ENCODE measurements around the gene SDK2. TPM values are rescaled to one million over a fixed set of nuclear protein-coding genes. Genes with fewer than 3 reads are reported as not detected.

SDK2 gene
- total RNA-seq, 1 donor from 2014 or later = 12.3 TPM

DNA sequence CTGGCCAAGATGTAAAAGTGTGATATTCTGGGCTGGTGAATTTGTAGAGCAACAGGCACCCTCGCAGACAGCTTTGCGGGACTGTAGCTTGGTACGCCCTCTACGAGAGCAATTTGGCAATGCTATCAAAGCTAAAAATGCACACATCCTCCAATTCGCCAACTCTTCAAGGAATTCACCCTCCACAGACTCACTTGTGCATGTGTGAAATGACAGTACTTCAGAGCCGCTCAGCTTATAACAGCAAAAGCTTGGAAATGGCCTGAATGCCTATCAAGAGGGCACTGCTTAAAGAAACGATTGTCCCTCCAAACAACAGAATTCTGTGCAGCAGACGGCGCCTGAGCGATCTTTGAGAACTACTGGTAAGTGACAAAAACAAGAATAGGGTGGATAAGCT, 130.8 kb downstream of the SDK2 start:
- Mint-ChIP-seq H3K27me3 (ENCODE audit: unreplicated experiment) (peaks cover 11% of the 10 kb centered on the region), H3K36me3 (ENCODE audit: unreplicated experiment) (peaks cover 3% of the 10 kb centered on the region), H3K9me3 (ENCODE audit: unreplicated experiment) (peaks cover 11% of the 10 kb centered on the region), H3K4me1 (ENCODE audit: low read depth, unreplicated experiment) (peaks cover 12% of the 10 kb centered on the region), H3K27ac (ENCODE audit: unreplicated experiment) (no peak overlapping the region), H3K4me3 (ENCODE audit: unreplicated experiment) (no peak overlapping the region)
- no peak for DNase-seq
- TF ChIP-seq, protein P1, sequence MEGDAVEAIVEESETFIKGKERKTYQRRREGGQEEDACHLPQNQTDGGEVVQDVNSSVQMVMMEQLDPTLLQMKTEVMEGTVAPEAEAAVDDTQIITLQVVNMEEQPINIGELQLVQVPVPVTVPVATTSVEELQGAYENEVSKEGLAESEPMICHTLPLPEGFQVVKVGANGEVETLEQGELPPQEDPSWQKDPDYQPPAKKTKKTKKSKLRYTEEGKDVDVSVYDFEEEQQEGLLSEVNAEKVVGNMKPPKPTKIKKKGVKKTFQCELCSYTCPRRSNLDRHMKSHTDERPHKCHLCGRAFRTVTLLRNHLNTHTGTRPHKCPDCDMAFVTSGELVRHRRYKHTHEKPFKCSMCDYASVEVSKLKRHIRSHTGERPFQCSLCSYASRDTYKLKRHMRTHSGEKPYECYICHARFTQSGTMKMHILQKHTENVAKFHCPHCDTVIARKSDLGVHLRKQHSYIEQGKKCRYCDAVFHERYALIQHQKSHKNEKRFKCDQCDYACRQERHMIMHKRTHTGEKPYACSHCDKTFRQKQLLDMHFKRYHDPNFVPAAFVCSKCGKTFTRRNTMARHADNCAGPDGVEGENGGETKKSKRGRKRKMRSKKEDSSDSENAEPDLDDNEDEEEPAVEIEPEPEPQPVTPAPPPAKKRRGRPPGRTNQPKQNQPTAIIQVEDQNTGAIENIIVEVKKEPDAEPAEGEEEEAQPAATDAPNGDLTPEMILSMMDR (IDR thresholded peaks at IDR 0.05; ENCODE audit: partially characterized antibody, unreplicated experiment) = no peak

DNA sequence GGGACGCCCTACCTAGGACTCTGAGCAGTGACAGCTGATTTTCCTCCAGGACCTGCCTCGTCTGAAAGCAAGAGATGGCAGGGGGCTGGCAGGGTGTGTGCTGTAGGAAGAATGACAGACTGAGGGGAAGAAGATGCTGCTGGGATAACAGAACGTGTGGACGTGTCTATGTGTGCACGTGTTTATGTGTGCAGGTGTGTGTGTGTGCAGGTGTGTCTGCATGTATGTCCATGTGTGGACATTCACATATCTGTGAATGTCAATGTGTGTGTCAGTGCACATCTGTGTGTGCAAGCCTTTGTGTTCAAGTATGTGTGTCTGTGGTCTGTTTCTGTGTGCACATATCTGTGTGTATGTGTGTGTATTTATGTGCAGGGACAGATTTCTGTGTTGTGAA, 132.5 kb downstream of the SDK2 start:
- Mint-ChIP-seq H3K27ac (ENCODE audit: unreplicated experiment) (no peak overlapping the region), H3K27me3 (ENCODE audit: unreplicated experiment) (peaks cover 13% of the 10 kb centered on the region), H3K36me3 (ENCODE audit: unreplicated experiment) (peaks cover 3% of the 10 kb centered on the region), H3K4me1 (ENCODE audit: low read depth, unreplicated experiment) (peaks cover 13% of the 10 kb centered on the region), H3K9me3 (ENCODE audit: unreplicated experiment) (peaks cover 9% of the 10 kb centered on the region), H3K4me3 (ENCODE audit: unreplicated experiment) (no peak overlapping the region)
- TF ChIP-seq, protein P1 (IDR thresholded peaks at IDR 0.05; ENCODE audit: partially characterized antibody, unreplicated experiment) = no peak
- no peak for DNase-seq

DNA sequence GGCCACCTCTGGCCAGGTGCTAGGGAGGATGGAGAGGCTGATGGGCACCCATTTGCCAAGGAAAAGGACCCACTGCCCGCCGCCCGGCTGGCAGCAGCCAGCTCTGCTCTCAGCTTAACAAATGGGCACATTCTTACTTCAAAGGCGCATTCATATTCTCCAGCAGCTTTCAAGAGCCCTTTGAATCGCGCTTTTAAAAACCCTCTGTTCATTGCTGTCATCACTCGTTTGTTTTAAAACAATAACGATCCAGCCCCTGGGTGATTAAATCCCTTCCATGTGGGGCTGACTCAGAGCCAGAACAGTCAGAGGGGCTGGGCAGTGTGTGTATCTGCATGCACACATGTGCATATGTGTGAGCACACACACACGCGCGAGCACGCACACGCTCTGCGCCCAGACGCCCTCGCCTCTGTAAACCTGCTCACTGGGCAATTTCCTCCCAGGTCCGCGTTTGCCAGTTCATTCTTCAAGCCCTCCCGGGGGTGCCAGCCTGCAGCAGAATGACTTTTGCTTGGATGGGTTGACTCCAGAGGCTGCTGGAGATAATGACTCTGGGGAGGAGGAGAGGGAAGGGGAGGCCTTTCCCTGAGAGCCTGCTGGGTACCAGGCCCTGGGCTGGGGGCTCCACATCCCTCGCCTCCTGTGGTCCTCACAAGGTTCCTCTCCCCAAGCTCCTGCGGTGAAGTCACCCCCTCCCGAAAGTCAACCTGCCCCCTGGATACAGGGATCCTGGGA, 133.1 kb downstream of the SDK2 start:
- H3K4me1 Mint-ChIP-seq (ENCODE audit: low read depth, unreplicated experiment) = peaks cover 9% of the 10 kb centered on the region
- no peak overlapping the region for H3K4me3 Mint-ChIP-seq (ENCODE audit: unreplicated experiment)
- H3K27me3 Mint-ChIP-seq (ENCODE audit: unreplicated experiment) = peaks cover 9% of the 10 kb centered on the region
- H3K27ac Mint-ChIP-seq (ENCODE audit: unreplicated experiment) = no peak overlapping the region
- TF ChIP-seq, protein P1 (IDR thresholded peaks at IDR 0.05; ENCODE audit: partially characterized antibody, unreplicated experiment) = no peak
- peaks cover 9% of the 10 kb centered on the region for H3K9me3 Mint-ChIP-seq (ENCODE audit: unreplicated experiment)
- DNase-seq = no peak
- peaks cover 3% of the 10 kb centered on the region for H3K36me3 Mint-ChIP-seq (ENCODE audit: unreplicated experiment)

DNA sequence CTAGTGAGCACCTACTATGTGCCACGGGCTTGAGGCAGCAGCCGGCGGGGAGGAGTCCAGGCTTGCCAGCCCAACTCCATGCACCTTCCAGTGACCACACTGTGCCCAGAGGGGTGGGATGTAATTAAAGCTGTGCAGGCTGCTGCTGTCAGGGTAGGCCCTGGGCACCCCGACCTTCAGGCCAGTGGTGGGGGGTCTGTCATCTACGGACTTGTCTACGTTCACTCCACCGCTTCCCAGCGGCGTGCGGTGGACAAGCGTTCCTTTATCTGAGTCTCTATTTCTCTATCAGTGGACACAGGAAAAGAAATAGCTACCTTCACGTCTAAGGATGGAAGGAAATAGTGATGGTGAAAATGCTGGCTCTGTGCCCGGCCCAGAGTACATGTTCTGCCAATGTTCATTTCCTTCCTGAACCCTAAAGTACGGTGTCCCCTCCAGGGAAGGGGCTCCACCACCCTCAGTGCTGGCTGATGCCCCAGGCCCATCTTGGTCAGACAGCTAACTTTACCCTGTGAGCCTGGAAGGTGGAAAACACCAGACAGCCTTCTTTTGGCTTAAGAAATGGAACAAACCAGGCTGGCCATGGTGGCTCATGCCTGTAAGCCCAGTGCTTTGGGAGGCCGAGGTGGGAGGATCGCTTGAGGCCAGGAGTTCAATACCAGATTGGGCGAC, 135.2 kb downstream of the SDK2 start:
- TF ChIP-seq, protein P1 (IDR thresholded peaks at IDR 0.05; ENCODE audit: partially characterized antibody, unreplicated experiment) = no peak
- peaks cover 6% of the 10 kb centered on the region for H3K4me1 Mint-ChIP-seq (ENCODE audit: low read depth, unreplicated experiment)
- H3K27ac Mint-ChIP-seq (ENCODE audit: unreplicated experiment) = no peak overlapping the region
- DNase-seq = no peak
- peaks cover 9% of the 10 kb centered on the region for H3K9me3 Mint-ChIP-seq (ENCODE audit: unreplicated experiment)
- no peak overlapping the region for H3K4me3 Mint-ChIP-seq (ENCODE audit: unreplicated experiment)
- H3K27me3 Mint-ChIP-seq (ENCODE audit: unreplicated experiment) = peaks cover 9% of the 10 kb centered on the region
- H3K36me3 Mint-ChIP-seq (ENCODE audit: unreplicated experiment) = peaks cover 3% of the 10 kb centered on the region

Data from glutamatergic neuron (in vitro differentiated cells).